NCI-H345 (cell line): ENCODE measurements around the gene KDM4C.

Experiments used
- DNase-seq: peaks from one replicate; lab custom pipeline; 2025; lab: John Stamatoyannopoulos, UW

The KDM4C gene

DNA sequence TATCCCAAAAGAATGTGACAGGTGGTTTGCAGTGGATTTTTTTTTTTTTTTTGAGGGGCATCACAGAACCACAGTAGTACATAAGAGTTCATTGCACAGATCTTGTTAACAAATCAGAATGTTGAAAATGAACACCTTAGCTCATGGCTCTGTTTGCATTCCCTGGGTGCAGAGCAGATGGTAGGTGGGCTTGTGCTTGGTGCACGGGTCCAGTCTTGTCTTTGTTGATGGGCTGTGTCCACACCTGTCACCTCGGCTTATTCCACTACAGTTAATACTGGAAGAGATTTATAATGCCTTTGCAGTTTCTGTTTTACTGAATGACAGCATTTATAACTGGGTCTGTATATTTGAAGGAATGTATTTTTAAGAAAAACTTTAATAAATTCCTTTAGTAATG is 146.6 kb downstream of the KDM4C start:
- DNase-seq: no peak

DNA sequence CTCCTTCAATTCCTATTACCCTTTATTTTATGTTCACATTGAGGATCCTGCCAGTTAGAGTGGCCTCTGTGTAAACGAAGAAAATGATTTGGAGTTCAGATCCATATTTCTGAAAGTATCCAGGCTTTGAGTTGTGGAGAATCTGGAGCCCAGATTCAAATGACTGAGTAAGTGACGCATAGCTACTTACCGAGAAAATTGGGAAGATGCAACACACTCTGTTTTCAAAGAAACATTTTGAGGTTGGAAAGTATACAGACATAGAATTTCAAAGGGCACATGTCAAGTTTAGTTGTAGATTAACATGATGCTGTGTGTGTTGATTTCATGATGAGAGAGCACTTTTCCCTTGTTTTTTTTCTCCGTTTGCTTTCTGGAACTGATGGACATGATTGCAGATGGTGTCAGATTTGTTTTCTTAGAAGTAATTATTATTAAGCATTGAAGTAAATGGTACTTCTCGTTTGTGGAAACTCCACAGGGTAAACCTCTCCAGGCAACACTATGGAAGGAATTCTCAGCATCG is 148.1 kb downstream of the KDM4C start:
- DNase-seq: no peak

DNA sequence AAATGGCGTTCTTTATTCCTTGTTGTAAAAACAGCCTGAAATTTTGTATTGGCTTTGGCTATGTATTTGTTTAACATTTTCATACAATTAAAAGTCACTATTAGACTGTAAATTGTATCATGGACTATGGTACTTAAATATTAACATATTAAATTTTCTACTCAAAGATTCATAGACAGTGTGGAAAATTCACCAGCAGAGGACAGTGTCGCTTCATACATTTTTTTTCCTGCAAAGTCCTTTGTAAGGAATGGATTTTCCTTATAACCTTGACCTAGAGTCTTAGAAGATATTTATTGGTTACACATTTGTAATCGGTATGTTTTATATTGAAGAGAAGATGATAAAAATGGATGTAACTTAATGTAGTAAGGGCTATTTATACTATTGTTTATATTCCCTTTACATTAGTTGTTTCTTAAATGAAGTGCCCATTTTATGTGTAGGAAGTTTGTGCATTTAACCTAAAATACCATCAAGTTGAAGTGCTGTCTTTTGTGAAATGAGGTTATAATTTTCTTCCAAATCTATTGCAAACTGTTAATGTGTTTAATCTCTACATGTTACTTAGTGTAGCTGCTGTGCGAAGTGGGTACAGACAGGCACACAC is 150.1 kb downstream of the KDM4C start:
- DNase-seq: no peak

DNA sequence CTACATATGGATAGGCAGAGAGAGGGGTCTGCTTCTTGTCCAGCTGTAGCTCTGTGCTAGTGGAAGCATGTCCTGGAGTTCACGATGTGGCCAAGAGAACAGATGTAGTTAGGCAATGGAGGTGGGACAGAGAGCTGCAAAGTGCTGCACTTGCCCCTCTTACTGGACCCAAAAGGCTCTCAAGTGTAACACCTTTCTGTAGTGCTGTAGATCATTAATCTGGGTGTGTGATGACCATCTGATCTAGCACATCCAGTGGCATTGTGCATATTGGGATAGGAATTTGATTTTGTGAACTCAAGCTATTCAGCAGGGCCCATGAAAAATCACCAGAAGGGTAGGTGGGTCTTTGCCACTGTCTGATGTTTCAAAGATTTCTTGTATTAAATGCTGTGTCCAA is 151.4 kb downstream of the KDM4C start:
- no peak for DNase-seq

DNA sequence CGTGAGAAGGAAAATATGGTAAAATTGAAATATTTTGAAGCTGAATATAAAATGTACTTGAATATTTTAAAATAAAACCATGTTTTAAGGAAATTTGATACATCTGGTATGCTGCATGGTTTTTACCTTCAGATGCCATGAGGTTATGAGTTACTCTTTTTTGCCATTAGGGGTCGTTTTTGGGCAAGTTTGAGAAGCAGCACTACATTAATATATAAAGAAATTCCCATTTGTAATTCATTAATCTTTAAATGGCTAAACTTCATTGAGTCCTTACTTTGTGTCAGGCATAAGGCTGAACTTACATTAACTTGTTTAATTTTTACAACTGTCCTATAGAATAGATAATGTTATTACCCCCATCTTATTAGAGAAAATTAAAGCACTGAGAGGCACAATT is 152.3 kb downstream of the KDM4C start:
- DNase-seq: no peak

DNA sequence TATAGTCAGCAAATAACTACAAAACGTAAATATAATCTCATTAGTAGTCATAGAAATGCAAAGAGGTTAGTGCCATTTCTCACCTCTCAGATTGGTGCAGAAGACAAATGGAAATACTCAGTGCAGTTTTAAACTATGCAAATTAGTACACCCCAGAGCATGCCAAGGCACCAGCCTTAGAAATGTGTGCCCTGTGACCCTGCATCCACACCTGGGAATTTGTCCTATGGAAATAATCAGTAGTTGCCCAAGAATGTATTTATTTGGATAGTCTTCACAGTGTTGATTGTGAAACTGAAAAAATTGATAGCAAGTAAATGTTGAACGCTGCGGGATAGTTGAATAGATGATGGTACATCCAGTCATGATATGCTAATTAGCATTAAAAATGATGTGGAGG is 152.7 kb downstream of the KDM4C start:
- no peak for DNase-seq

DNA sequence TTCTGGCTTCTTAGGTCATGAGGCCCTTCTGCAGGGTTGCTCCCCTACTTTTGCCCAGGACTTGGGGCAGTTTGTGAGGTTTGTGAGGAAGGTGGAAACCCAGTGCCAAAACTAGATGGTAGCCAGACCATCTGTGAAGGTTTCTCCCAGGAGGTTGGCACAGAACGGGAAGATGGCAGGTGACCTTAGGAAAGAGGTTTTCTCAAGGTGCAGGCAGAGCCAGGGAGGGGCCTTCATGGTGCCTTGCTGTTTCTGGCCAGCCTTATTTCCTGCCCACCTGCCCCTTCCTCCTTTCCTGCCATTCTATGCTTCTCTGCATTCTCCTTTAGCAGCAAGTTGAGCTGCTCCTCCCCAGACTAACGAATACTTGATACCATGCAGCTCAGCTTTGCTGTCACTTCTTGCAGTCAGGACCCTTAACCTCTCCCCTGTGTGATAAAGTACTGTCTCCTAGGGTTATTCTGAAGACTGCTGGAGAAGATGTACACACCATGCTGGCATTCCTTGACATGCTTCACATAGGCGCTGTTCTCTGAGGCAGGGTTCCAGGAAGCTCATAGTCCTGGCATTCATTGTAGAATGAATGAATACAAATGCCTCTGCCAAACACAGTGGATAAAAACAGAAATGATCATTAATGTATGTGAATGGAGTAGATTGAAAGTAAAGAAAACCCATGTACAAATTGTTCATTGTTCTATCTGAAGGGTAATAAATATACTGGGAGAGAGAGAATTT is 154.3 kb downstream of the KDM4C start:
- DNase-seq: no peak

DNA sequence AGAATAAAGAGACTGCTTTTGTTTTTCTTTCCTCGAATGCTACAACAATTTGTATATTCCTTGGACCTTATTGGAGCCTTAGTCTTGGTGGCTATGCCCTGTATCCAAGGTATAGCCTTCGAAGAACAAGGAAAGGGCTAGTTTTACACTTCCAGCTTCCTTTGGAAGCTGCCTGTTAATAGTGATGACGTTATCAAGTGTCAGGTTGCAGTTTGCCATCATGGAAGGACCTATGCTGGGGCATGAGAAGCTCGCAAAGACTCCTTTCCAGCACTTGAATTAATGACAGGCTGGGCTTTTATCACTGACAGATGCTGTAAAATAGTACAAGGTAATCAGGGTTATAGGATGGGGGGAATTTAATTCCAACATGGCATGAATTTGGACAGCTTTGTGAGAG is 157.9 kb downstream of the KDM4C start:
- DNase-seq: no peak

DNA sequence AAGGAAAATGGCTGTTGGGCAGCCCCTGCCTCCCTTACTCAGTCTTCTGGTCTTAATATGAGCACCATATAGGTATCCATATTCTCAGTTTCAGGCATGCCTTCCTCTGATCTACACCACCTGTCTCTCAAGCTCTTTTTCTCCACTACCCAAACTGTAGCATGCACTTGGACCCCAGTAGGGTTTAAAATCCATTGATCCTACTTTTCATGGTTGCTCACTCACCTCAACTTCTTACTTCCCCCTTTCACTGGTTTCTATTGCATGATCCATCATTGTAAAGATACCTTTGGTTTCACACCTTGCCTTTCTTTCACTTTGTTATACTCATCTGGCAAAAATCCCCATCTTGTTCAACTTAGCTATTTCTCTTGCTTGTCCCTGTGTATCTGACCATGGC is 159.4 kb downstream of the KDM4C start:
- DNase-seq: no peak

DNA sequence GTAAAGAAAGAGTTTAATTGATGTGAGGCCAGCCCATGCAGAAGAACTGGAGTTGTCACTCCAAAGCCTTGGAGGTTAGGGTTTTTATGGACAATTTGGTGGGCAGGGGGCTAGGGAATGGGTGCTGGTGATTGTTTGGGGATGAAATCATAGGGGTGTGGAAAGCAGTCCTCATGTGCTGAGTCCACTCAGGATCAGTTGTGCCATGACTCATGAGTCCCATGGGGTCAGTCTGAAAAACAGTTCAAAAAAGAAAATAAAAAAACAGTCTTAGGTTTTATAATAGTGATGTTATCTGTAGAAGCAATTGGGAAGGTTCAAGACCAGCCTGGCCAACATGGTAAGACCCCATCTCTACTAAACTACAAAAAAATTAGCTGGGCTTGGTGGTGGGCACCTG is 162.3 kb downstream of the KDM4C start:
- no peak for DNase-seq

DNA sequence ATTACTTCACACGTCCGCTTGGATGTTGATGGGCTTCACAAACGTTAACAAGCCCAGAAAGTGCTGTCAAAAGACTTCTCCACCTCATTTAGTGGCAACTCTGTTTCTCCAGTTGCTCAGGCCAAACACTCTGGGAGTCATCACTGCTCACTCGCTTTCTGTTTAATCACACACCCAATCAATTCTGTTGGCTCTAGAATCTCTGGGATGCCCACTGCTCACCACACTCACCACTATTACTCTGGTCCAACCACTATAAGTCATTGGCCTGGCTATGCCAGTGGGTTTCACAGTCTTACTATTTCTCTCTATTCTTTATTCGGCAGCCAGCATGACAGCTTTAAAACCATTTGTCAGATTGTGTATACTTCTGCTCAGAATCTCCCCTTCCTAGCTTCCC is 163.5 kb downstream of the KDM4C start:
- no peak for DNase-seq

DNA sequence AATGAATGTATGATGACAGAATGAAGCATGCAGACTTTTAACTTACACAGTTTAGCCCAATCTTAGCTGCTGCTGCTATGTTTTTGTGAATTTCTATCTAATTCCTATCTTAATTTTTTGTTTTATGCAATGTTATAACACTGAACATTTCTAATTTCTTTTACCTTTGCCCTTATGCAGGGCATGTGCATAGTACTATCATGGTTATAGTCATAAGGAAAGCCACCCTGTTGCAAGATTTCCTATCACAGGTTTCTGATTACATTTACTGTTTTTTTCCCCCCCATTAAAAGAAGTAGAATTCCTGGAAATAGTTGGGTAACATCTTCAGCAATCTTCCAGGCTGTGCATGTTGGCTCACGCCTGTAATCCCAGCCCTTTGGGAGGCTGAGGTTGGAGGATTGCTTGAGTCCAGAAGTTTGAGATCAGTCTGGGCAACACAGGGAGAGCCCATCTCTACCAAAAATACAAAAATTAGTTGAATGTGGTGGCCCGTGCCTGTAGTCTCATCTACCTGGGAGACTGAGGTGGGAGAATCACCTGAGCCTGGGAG is 164.4 kb downstream of the KDM4C start:
- DNase-seq: no peak

DNA sequence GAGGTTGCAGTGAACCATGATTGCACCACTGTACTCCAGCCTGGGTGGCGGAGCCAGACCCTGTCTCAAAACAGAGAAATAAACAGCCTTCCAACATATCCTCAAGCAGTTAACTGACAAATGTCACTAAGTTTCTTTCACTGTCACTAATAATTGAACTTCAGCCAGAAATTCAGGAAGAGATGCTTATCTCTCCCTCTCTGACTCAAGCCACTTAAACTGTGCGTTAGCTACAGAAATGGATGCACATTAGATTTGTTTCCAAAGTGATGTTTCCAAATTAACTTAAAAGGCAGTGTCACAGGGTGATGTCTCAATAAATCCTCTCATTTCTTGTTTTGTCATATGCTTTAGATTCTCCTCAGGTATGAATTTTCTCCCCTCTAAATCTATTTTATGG is 164.9 kb downstream of the KDM4C start:
- DNase-seq: no peak

DNA sequence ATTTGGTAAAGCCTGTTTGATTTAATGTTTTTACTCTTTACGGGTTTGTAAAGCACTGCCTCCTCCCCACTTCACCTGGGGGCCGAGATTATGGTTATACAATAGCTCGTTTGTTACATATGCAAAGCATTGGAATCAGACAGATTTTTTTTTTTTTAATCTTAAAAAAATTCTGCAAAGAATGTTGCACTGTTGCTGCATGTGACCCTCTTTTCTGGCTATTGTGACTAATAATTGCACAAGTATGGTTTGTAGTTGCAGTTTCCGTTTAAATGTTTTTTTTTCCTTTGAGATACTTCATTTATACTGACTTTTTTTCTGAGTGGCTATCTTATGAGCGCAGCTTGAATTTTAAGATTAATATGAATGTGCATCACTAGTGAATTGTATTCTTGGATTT is 165.3 kb downstream of the KDM4C start:
- no peak for DNase-seq

DNA sequence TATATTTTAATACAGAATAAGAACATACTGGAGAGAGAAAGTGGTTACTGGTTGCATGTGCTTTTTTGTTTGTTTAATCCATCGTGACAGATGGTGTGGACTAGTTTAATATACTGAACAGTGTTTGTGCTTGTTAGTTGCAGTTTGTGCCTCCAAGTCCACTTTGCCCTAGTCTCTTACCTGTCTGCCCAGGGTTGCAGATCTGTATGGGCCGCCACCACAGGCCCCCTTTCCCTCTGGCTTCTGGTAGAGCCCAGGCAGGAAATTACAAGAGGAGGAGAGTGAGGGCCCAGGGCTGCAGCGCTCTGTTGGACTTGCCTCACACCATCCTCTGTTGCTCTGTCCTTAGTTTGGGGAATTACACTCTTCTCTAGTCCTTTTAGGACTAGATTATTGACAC is 166.4 kb downstream of the KDM4C start:
- no peak for DNase-seq

DNA sequence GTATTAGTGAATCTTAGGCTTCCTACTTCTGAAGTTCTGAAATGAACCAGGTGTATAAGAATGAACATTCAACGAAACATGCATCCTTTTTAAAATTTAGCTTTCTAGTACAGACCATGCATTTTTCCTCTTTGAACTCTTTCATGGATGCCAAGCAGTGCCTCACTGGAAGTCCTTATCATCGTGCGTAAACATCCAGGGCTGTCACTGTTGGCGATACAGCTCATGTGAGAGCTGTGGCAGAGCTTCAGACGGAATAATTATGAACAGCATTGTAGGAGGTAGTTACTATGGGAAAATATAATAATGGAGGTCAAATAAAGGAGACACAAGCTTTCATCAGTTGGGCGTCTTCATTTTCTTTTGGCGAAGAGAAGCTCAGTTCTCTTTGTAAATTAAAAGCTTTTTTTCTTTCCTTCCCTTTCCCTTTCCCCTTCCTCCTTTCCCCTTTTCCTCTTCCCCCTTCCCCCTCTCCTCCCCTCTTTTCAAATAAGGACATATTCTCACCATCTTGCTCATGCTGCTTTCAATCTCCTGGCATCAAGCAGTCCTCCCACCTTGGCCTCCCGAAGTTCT is 167.3 kb downstream of the KDM4C start:
- no peak for DNase-seq

DNA sequence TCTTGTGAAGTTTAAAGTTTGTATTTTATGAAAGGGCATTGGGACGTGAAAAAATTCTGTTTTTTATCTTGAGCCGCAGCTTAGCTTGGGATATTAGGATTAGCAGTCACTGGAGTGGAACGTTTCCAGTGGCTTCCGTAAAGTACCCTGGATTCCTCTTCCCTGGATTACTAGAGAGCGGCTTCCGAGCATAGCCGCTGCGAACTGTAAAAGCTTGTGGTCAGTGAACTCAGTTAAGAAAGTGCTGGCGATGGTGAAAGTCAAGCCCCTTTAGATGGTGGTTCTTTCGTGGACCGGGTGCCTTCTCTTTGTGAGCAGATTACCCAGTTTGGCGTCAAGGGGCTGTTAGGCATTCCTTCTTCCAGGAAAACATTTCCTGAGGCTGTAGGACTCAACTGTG is 168.1 kb downstream of the KDM4C start:
- no peak for DNase-seq

DNA sequence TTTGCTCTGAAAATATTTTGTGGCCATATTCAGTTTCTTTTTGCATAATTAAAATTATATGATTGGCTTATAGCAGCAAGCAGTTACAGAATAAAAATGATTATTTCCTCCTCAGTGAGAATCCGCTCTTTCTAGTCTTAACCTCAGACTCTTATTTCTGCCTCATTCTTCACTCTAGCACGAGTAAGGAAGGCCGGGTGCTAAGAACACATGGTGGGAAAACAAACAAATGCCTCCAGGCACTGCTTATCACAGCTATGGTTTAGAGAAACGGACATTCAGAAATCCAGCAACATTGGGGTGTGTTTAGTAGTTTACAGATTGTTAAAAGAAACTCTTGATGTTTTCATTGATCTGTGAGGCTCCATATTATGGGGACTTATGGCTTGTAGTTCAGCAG is 168.7 kb downstream of the KDM4C start:
- no peak for DNase-seq

DNA sequence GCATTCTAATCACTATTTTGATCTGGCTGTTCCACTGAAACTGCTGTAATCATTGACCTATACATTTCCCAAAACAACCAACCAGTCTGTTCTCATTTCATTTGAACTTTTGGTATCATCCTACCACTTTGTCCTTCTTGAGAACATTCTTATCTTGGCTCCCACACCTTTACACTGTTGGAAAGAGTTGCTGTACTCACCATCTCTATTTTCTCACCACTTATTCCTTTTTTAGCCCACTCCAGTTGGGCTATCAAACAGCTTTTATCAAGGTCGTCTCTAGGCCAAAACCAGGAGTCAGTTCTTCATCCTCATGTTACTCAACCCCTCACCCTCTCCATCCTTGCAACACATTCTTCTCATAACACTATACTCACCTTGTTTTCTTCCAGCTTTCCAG is 170.1 kb downstream of the KDM4C start:
- no peak for DNase-seq

DNA sequence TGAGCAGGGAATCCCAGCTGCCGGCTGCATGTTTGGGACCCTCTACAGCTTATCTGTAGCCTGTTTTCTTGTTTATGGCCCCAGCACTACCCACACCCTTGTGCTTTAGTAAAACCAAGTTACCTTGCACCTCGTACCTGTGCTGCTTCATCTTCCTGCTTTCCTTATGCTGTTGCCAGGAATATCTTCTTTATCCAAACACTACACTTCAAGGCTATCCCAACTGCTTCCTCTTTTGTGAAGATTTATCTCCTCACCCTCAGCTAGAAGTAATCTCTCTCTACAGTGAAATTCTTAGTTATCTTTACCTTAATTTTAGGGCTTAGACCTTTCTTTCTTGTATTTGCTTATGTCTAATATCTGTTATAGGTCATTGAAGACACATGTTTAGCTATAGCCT is 171.1 kb downstream of the KDM4C start:
- no peak for DNase-seq

DNA sequence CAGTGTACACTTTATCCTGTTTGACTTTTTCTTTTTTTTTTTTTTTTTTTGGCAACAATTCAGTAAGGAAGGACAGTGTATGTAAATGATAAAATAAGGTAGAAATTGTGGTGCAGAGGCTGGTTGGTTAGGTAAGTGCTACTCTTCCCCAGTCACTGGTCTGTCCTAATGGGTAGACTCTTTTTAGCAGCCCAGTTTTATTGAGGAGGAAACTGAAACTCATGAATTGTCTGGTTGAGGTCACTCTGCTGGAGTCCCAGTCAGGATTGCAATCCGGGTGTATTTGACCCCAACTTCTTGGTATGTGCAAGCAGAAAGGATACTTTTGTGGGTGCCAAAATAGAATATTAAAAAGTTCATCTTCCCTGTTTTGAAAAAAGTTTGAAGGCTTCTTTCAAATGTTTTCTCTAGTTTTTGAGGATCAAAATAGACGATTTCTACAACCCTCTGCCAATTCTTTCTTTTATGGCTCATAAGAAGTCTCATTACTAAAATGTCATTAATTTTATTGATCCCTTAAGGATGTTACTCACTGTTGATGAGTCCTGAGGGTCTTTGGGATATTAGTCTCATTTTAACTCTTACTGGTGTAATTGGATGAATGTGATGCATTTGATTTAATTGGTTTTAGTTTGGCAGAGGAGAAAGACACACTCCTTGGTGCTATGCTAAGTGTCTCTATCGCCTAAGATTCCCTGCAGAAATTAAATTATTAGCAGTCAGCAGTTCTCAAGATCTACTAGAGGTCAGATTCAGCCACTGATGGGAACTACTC is 171.9 kb downstream of the KDM4C start:
- no peak for DNase-seq

DNA sequence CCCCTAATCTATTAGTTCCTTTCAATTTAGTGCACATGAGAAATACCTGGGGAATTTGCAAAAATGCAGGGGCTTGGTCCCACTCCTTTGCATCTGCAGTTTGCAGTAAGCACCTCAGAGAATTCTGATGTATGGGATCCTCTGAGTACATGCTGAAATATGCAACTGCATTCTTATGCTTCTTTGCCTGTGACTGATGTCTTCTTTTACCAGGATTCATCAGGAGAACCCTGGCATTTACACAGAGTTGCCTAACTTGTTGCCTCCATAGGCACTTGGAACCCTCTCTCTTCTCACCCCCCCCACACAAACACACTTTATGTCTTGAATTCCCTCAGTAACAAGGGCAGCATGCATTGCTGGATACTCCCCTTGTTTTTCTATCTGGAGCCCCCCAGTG is 173.1 kb downstream of the KDM4C start:
- no peak for DNase-seq

DNA sequence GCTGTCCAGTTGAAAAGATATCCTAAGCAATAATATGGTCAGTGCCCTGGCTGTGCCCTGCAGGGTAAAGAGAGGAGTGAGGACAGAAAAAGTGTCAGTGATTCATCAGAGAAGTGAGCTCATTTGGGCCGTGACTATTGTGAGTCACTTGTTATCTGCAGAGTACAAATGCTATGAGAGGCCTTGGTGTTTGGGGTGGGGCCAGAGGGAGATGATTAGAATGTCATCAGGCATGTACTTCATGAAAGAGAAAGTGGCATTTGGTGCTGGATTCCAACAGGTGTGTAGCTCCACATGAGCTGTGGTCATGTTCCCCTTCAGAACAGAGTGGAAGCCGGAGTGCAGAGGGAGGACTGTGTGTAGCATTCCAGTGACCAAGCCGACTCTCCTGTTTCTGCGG is 174.1 kb downstream of the KDM4C start:
- DNase-seq: no peak
